ENCODE data around the gene SLC51A. TPM values are rescaled to one million over a fixed set of nuclear protein-coding genes. Genes with fewer than 3 reads are reported as not detected.

Gene SLC51A
- total RNA-seq, 1 experiment from 2014 or later, result 6.9 TPM

GRCh38 chr3:196232154-196232881 lies 16.0 kb downstream of the SLC51A start:
- ChIA-PET CTCF (no interaction called here), POLR2A (no interaction called here)
- no peak for ATAC-seq
- Mint-ChIP-seq H3K27ac (no peak overlapping the region), H3K9me3 (no peaks in the 10 kb centered on the region), H3K27me3 (ENCODE audit: low read depth) (no peaks in the 10 kb centered on the region), H3K36me3 (no peaks in the 10 kb centered on the region), H3K4me1 (peaks cover 6% of the 10 kb centered on the region), H3K4me3 (no peak overlapping the region)
- no peak for DNase-seq (ENCODE audit: low spot score)
- TF ChIP-seq NR1H2 (CRISPR knock-in tag; IDR thresholded peaks at IDR 0.05) (no peak), CREB1 (CRISPR knock-in tag; IDR thresholded peaks at IDR 0.05) (no peak), ZNF671 (CRISPR knock-in tag; IDR thresholded peaks at IDR 0.05) (no peak), ZNF396 (CRISPR knock-in tag; IDR thresholded peaks at IDR 0.05; ENCODE audit: borderline replicate concordance) (no peak), FOXP4 (CRISPR knock-in tag; IDR thresholded peaks at IDR 0.05) (no peak), NFYB (CRISPR knock-in tag; conservative IDR thresholded peaks at IDR 0.05; ENCODE audit: low read depth) (no peak), CREM (CRISPR knock-in tag; IDR thresholded peaks at IDR 0.05) (no peak), ZNF121 (CRISPR knock-in tag; IDR thresholded peaks at IDR 0.05) (no peak)

DNA sequence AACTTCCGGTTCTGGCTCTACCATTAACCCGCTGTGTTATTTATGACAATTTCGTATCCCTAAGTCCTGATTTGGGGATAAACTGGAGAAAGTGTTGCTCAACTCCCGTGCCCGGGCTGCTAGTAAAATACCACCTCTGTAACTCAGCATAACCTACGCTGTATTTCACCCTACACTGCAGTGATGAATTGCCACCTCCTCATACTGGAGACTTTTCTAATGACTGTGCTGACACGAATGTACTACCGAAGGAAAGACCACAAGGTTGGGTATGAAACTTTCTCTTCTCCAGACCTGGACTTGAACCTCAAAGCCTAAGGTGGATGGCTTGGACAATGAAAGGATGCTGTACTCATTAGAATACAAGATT lies 16.5 kb downstream of the SLC51A start:
- Mint-ChIP-seq H3K4me3 (no peak overlapping the region), H3K9me3 (no peaks in the 10 kb centered on the region), H3K36me3 (no peaks in the 10 kb centered on the region), H3K4me1 (peaks cover under 1% of the 10 kb centered on the region; the same call in 1 of the 2 replicates), H3K27me3 (ENCODE audit: low read depth) (no peaks in the 10 kb centered on the region), H3K27ac (0 out of 2 replicates have a peak overlapping the region, but pooled peaks have one; percentile 54)
- ATAC-seq, result no peak
- DNase-seq (ENCODE audit: low spot score), result no peak
- CTCF ChIA-PET, result interaction anchor here (0.8 kb wide), 1 partner anchor 21 kb away, joined by 3 read pairs; no protein-coding TSS in a partner anchor
- POLR2A ChIA-PET, result no interaction called here
- TF ChIP-seq E2F4 (CRISPR knock-in tag; IDR thresholded peaks at IDR 0.05; ENCODE audit: borderline replicate concordance, low read depth) (no peak), TEAD1 (CRISPR knock-in tag; IDR thresholded peaks at IDR 0.05) (no peak), ELF4 (CRISPR knock-in tag; IDR thresholded peaks at IDR 0.05; ENCODE audit: low read depth) (no peak), E2F1 (CRISPR knock-in tag; IDR thresholded peaks at IDR 0.05) (no peak), NR1H2 (CRISPR knock-in tag; IDR thresholded peaks at IDR 0.05) (no peak), HMGA2 (CRISPR knock-in tag; IDR thresholded peaks at IDR 0.05) (no peak), ATF1 (CRISPR knock-in tag; IDR thresholded peaks at IDR 0.05) (no peak), ZNF317 (CRISPR knock-in tag; IDR thresholded peaks at IDR 0.05; ENCODE audit: borderline replicate concordance, low read depth) (no peak), SOX15 (CRISPR knock-in tag; IDR thresholded peaks at IDR 0.05) (no peak), USF1 (CRISPR knock-in tag; IDR thresholded peaks at IDR 0.05) (no peak), ATF3 (CRISPR knock-in tag; conservative IDR thresholded peaks at IDR 0.05) (no peak), ZNF121 (CRISPR knock-in tag; IDR thresholded peaks at IDR 0.05) (no peak), IRF1 (CRISPR knock-in tag; IDR thresholded peaks at IDR 0.05) (no peak), NFE2L1 (CRISPR knock-in tag; IDR thresholded peaks at IDR 0.05) (no peak)
- TF ChIP-seq, protein P1, sequence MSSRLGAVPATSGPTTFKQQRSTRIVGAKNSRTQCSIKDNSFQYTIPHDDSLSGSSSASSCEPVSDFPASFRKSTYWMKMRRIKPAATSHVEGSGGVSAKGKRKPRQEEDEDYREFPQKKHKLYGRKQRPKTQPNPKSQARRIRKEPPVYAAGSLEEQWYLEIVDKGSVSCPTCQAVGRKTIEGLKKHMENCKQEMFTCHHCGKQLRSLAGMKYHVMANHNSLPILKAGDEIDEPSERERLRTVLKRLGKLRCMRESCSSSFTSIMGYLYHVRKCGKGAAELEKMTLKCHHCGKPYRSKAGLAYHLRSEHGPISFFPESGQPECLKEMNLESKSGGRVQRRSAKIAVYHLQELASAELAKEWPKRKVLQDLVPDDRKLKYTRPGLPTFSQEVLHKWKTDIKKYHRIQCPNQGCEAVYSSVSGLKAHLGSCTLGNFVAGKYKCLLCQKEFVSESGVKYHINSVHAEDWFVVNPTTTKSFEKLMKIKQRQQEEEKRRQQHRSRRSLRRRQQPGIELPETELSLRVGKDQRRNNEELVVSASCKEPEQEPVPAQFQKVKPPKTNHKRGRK (CRISPR knock-in tag; IDR thresholded peaks at IDR 0.05; ENCODE audit: borderline replicate concordance), result no peak
- TF ChIP-seq, protein P2, sequence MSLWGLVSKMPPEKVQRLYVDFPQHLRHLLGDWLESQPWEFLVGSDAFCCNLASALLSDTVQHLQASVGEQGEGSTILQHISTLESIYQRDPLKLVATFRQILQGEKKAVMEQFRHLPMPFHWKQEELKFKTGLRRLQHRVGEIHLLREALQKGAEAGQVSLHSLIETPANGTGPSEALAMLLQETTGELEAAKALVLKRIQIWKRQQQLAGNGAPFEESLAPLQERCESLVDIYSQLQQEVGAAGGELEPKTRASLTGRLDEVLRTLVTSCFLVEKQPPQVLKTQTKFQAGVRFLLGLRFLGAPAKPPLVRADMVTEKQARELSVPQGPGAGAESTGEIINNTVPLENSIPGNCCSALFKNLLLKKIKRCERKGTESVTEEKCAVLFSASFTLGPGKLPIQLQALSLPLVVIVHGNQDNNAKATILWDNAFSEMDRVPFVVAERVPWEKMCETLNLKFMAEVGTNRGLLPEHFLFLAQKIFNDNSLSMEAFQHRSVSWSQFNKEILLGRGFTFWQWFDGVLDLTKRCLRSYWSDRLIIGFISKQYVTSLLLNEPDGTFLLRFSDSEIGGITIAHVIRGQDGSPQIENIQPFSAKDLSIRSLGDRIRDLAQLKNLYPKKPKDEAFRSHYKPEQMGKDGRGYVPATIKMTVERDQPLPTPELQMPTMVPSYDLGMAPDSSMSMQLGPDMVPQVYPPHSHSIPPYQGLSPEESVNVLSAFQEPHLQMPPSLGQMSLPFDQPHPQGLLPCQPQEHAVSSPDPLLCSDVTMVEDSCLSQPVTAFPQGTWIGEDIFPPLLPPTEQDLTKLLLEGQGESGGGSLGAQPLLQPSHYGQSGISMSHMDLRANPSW (CRISPR knock-in tag; conservative IDR thresholded peaks at IDR 0.05; ENCODE audit: low read depth), result no peak
